K562 (cell line): ENCODE data around the gene ARHGAP22. TPM values are rescaled to one million over a fixed set of nuclear protein-coding genes. Genes with fewer than 3 reads are reported as not detected.

Experiments used
- BCLAF1 ChIP-seq, 2 experiments: fragments of 450-650 bp in 1 of 2; IDR thresholded peaks; 2 replicates each; pipeline ENCODE4 v1.6.1; 2011 to 2017; ENCODE audit warnings: low read depth in 2 of 2, antibody characterized with exemption in 1 of 2, borderline replicate concordance in 1 of 2, low read length in 1 of 2, mild to moderate bottlenecking in 1 of 2, mixed read lengths in 1 of 2; ENCODE audit not compliant: control insufficient read depth in 1 of 2
- CHCHD3 ChIP-seq: fragments of 250-450 bp; sonication (Bioruptor Pico); IDR thresholded peaks from 2 replicates; pipeline ENCODE4 v2.1.2; 2022; ENCODE audit warnings: mild to moderate bottlenecking
- E2F6 ChIP-seq, 2 experiments: IDR thresholded peaks; 2 replicates each; pipeline ENCODE4 v1.6.1; 2011; ENCODE audit warnings: borderline replicate concordance in 1 of 2, control low read depth in 1 of 2, low read depth in 1 of 2, low read length in 1 of 2, mild to moderate bottlenecking in 1 of 2, mixed read lengths in 1 of 2, moderate library complexity in 1 of 2; ENCODE audit not compliant: insufficient read depth in 1 of 2, insufficient read length in 1 of 2, poor library complexity in 1 of 2, severe bottlenecking in 1 of 2; ENCODE audit errors: extremely low read depth in 1 of 2
- JUN ChIP-seq, 2 experiments: sonication (generic) in 1 of 2; formaldehyde crosslinking in 1 of 2; IDR thresholded peaks; 2 replicates each; pipeline versions ENCODE4 v1.6.1 to v1.8.0; 2012 to 2022; ENCODE audit warnings: borderline replicate concordance in 2 of 2, mild to moderate bottlenecking in 2 of 2, improper control_type of control experiment in 1 of 2, low read depth in 1 of 2, low read length in 1 of 2, missing genetic modification reagents in 1 of 2
- KAT7 ChIP-seq: sonication (generic); formaldehyde crosslinking; IDR thresholded peaks from 2 replicates; pipeline ENCODE4 v1.8.0; 2022; ENCODE audit warnings: missing genetic modification reagents, mild to moderate bottlenecking, borderline replicate concordance
- L3MBTL2 ChIP-seq: fragments of 450-650 bp; IDR thresholded peaks from 2 replicates; pipeline ENCODE4 v1.6.1; 2016; ENCODE audit warnings: mild to moderate bottlenecking, moderate library complexity
- LCOR ChIP-seq: sonication (generic); formaldehyde crosslinking; IDR thresholded peaks from 2 replicates; pipeline ENCODE4 v1.8.0; 2022; ENCODE audit warnings: mild to moderate bottlenecking, missing genetic modification reagents
- RBBP5 ChIP-seq: fragments of 200-600 bp; sonication (generic); IDR thresholded peaks from 2 replicates; pipeline ENCODE4 v1.6.1; 2012; ENCODE audit warnings: borderline replicate concordance, mild to moderate bottlenecking, low read length, control low read depth, inconsistent platforms; ENCODE audit not compliant: insufficient read depth, poor library complexity, severe bottlenecking
- RBM22 ChIP-seq: fragments of 200-400 bp; formaldehyde crosslinking; IDR thresholded peaks from 2 replicates; pipeline ENCODE4 v1.6.1; 2018; ENCODE audit warnings: low read length, low read depth; ENCODE audit not compliant: poor library complexity, severe bottlenecking
- ZNF212 ChIP-seq: fragments of 450-650 bp; formaldehyde crosslinking; IDR thresholded peaks from 2 replicates; pipeline ENCODE4 v1.4.0; 2020; ENCODE audit warnings: mild to moderate bottlenecking
- polyA plus RNA-seq, 8 experiments: library from polyadenylated mRNA; depleted of rRNA in 4 of 8; stranded (reverse) in 5 of 8; unstranded in 3 of 8; fragments of >200 nt; fragmentation: Nextera tagmentation in 2 of 8; fragmentation: Illumina TruSeq in 1 of 8; extraction: Ambion mirVana in 2 of 8; extraction: Trizol in 1 of 8; gene quantifications; 2 replicates each; pipeline versions ENCODE4 v1.2.1 to v1.2.3, GENCODE V29; 2011 to 2014; ENCODE audit warnings: inconsistent platforms in 1 of 8, missing spikeins in 1 of 8
- total RNA-seq, 7 experiments: library from RNA; depleted of rRNA in 6 of 7; stranded (reverse); fragments of >200 nt in 6 of 7; fragmentation: Illumina TruSeq in 2 of 7; extraction: Trizol in 2 of 7; gene quantifications; 2 replicates each; pipeline versions ENCODE4 v1.2.1 to v1.2.3, GENCODE V29; 2011 to 2021; ENCODE audit warnings: low replicate concordance in 1 of 7

Gene ARHGAP22
- total and polyA plus RNA-seq, 9 of the 15 experiments (the other 6 are each of a cell fraction or from before 2014, with no cell fraction given), result 1.3 to 28.1 (median 12.7) TPM

- no peak for TF ChIP-seq RBM22
- TF ChIP-seq BCLAF1 (IDR thresholded peaks at IDR 0.05; ENCODE audit: borderline replicate concordance in 1 of 2, control insufficient read depth in 1 of 2, low read depth in 2 of 2, low read length in 1 of 2), result no peak
- TF ChIP-seq KAT7, result no peak
- TF ChIP-seq L3MBTL2, result peak; percentile 62
- TF ChIP-seq JUN (IDR thresholded peaks at IDR 0.05; ENCODE audit: borderline replicate concordance, low read depth, low read length), result no peak
- 0 out of 2 replicates have a peak, but pooled peaks have one; percentile 8 for TF ChIP-seq JUN (CRISPR knock-in tag; IDR thresholded peaks at IDR 0.05; ENCODE audit: borderline replicate concordance)
- no peak for TF ChIP-seq CHCHD3 (CRISPR knock-in tag)
- no peak for TF ChIP-seq ZNF212 (CRISPR knock-in tag)
- TF ChIP-seq E2F6 (IDR thresholded peaks at IDR 0.05; ENCODE audit: borderline replicate concordance in 1 of 2, extremely low read depth in 1 of 2, insufficient read depth in 1 of 2, insufficient read length in 1 of 2, low read depth in 1 of 2, low read length in 1 of 2, poor library complexity in 1 of 2, severe bottlenecking in 1 of 2), result peak in 1 of 2 experiments; percentile 54
- TF ChIP-seq RBBP5, result peak; percentile 22
- no peak for TF ChIP-seq LCOR (CRISPR knock-in tag)
Observed at GRCh38 chr10:48517911-48518811, 86.7 kb downstream of the ARHGAP22 start (continued).
